Ovary (tissue), 3 donors: Measurements from ENCODE around the gene ACP6.

ENCODE experiments used
- EP300 ChIP-seq: sonication (generic); formaldehyde crosslinking; IDR thresholded peaks from one replicate; pipeline ENCODE4 v1.6.1; 2017; ENCODE audit warnings: antibody characterized with exemption
- POLR2A ChIP-seq: fragments of 450-650 bp; IDR thresholded peaks from one replicate; pipeline ENCODE4 v1.6.1; 2017; ENCODE audit warnings: antibody characterized with exemption, mild to moderate bottlenecking, moderate library complexity
- TF ChIP-seq, protein P1 (sequence below), 3 donors: fragments of 450-650 bp in 2 of 3; fragments of 200-600 bp in 1 of 3; IDR thresholded peaks; one replicate each; pipeline versions ENCODE4 v1.5.1 to v1.8.0; 2016 to 2022; ENCODE audit warnings: antibody characterized with exemption in 3 of 3, mild to moderate bottlenecking in 1 of 3
- donor health status: DM: no; HTN: no; CAD: no.

DNA sequence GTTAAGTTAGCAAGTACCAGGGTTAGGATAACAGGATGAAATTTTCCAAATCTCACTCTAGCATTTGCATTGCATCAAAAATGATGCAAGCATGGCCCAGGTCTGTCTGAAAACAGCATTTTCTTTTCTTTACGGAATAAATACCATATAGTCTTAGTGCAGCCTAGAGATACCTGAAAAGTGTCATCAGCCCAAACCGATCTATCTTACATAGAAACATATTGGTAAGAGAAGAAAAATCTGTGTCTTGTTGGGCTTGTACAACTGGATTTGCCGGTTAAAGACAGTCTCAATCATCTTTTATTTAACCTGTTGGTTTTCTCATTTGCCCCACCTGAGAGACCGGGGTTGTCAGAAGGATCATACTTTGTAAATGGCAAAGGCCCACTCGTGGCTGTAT, 15.8 kb downstream of the ACP6 start:
- TF ChIP-seq, protein P1, sequence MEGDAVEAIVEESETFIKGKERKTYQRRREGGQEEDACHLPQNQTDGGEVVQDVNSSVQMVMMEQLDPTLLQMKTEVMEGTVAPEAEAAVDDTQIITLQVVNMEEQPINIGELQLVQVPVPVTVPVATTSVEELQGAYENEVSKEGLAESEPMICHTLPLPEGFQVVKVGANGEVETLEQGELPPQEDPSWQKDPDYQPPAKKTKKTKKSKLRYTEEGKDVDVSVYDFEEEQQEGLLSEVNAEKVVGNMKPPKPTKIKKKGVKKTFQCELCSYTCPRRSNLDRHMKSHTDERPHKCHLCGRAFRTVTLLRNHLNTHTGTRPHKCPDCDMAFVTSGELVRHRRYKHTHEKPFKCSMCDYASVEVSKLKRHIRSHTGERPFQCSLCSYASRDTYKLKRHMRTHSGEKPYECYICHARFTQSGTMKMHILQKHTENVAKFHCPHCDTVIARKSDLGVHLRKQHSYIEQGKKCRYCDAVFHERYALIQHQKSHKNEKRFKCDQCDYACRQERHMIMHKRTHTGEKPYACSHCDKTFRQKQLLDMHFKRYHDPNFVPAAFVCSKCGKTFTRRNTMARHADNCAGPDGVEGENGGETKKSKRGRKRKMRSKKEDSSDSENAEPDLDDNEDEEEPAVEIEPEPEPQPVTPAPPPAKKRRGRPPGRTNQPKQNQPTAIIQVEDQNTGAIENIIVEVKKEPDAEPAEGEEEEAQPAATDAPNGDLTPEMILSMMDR (IDR thresholded peaks at IDR 0.05), result no peak
- TF ChIP-seq POLR2A (no peak), EP300 (no peak)
